HG03095 (cell line): Measurements from ENCODE around the gene MIOS.

Experiments used
- ATAC-seq: cut with Tn5 transposase; IDR thresholded peaks from one replicate; pipeline ENCODE4 v1.9.1; 2021; ENCODE audit warnings: moderate library complexity; ENCODE audit not compliant: unreplicated experiment

MIOS gene

DNA sequence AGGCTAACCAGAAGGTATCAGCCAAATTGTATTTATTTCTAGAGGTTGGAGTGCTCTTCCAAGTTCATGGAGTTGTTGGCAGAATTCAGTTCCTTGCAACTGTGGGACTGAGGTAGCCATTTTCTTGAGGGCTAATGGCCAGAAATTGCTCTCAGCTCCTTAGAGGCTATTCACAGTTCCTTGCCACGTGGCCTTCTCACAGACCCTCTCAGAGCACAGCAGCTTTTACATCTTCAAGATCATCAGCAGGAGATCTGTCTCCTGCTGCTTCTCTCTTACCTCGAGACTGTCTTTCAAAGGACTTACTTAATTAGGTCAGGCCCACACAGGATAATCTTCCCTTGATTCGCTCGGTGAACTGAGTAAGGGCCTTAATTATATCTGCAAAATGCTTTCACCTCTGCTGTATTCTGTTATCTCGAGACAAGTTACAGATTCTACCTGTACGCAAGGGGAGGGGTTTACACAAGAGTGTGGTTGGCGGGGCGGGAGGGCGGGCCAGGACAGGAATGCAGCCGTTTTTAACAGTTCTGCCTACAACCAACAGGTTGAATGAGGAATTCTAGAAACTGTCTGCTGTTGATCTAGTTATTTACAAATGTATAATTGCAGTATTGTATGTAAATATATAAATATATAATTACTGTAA is 15.0 kb downstream of the MIOS start:
- ATAC-seq, result no peak

- no peak for ATAC-seq
These were observed 15.9 kb downstream of the MIOS start for GRCh38 chr7:7582596-7582995.

- no peak for ATAC-seq
These were observed 17.0 kb downstream of the MIOS start for GRCh38 chr7:7583731-7584130.

- ATAC-seq, result no peak
These were observed 18.0 kb downstream of the MIOS start for GRCh38 chr7:7584653-7585052.

DNA sequence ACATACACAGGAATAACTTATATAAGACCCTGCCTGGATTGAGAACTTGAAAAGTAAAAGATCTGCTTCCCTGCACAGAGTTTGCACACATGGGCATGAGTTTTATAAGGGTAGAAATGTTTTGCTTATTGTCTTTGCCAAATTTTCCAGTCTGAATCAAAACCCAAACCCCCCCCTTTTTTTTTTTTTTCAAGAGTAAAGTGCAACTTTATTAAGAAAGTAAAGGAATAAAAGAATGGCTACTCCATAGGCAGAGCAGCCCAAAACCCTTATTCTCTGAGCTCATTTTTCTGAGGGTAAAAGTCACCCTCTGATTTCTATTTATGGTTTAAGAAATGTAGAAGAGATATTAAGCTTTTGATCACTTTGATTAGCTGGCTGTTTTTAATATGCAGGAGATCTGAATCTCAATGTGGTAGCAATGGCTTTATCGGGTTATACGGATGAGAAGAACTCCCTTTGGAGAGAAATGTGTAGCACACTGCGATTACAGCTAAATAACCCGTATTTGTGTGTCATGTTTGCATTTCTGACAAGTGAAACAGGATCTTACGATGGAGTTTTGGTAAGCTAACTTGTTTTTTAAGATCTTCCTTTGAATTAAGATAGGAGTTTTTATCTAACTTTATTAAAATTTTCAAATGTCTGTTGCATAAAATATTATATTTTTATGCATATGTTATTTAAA is 18.7 kb downstream of the MIOS start:
- ATAC-seq, result no peak

DNA sequence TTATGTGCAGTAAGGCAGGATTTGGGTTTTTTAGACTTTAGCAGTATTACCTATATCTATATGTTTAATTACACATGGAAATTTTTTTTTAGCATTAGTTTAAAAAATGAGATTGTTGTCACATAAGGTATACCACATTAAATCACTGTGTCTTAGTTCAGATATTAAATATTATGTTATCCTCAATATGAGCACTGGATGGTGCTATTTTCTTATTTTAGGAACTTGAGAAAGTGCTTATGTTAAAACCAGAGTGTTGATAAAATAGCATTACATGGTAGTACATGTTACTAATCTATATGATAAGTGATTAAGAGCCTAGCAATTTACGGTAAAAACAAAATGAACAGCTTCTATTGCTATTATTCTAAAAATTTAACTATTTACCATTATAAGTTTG is 28.8 kb downstream of the MIOS start:
- ATAC-seq, result no peak

DNA sequence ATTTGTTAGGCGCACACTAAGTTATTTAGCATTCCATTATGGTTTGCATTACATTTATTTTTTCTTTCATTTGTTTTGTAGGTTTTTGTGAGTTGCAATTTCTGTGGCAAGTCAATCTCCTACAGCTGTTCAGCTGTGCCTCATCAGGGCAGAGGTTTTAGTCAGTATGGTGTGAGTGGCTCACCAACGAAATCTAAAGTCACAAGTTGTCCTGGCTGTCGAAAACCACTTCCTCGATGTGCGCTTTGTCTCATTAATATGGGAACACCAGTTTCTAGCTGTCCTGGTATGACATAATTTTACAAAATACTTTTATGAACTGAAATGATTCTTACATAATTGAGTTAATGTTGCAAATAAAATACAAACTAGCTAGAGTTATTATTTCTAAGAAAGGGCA is 29.5 kb downstream of the MIOS start:
- no peak for ATAC-seq

- no peak for ATAC-seq
These were observed 40.3 kb downstream of the MIOS start for GRCh38 chr7:7607010-7607409.

GRCh38 chr7:7609330-7609729 is 42.6 kb downstream of the MIOS start:
- ATAC-seq, result no peak

DNA sequence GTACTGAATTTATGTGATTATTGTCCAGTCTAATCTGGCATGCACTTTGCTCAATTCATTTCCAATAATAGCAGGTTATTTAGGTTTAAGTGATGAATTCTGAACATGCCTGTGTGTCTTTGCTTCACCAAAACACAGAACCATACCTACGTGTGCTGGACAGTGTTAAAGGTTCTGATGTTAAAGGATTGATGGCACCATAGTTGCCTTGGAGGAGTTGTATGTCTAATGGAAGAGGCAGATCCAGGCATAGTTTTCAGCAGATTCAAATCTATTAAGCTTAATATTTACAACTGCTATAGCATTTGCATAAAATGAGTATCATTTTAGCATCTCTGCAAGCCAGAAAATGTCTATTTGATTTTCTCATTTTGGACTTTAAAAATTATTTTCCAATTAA is 45.8 kb downstream of the MIOS start:
- ATAC-seq, result no peak

GRCh38 chr7:7613210-7613609 is 46.5 kb downstream of the MIOS start:
- no peak for ATAC-seq

DNA sequence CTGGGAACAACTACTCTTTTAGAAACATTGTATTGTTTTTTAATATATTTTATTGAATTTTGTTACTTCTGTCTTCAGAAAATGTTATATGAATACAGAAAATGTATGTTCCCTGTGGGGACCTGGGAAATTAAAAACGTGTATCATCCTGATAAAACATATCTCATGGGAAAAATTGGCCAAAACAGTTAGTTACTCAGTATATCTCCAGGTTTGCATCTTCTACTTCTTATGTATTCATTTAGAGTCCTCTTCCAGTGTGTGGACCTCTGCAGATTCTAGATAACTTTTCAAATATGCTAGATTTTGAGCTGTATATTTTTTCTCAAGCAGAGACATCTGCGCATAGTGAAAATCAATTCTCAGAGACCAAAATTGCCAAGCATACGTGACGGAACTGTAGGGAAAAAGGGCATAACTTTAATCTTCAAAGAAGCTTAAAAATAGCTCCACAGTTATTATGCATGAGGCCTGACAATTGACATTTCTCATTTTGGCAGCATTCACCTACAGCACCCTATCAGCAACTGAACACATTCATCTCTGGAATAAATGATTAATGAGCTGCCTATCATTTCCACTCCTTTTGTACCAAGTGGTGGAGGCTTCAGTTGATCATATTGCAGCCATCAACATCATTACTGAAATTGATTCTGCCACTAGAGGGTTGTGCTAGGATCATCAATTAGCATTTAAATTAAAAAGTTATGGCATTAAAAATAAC is 47.5 kb downstream of the MIOS start:
- ATAC-seq, result no peak

DNA sequence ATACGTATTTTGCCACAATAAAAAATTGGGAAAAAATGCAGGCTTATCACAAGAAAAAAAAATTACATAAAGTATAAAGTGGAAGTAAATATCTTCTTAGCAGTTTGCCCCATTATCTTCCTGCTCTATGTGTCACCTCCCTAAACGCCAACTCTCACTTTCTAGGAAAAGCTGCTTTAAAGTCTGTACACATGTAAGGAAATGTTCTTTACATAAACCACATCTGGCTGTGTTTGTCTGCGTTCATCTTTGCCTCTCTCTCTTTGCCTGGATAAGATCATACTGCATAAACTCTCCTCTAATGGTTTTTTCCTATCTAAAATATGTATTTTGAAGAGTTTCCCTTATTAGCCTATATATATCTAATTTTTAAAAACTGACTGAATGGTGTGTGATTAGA is 50.9 kb downstream of the MIOS start:
- no peak for ATAC-seq

- ATAC-seq, result no peak
These were observed 51.7 kb downstream of the MIOS start for GRCh38 chr7:7618410-7618809.

DNA sequence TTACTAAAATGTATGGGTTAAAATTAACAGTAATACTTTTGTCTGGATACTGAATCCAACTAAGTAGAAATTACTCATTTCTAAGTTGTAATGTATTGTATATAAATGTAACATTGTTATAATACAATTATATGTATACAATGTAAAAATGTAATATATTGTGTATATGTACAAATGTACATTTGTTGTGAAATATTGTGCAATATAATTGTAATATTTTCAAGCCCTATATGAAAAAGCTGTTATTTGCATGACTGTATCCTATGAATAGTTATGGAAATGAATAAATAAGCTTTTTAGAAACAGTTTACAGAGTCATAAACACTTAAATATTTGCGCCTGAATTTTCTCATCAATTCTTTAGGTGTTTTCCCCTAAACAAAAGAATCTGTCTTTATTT is 53.6 kb downstream of the MIOS start:
- no peak for ATAC-seq

DNA sequence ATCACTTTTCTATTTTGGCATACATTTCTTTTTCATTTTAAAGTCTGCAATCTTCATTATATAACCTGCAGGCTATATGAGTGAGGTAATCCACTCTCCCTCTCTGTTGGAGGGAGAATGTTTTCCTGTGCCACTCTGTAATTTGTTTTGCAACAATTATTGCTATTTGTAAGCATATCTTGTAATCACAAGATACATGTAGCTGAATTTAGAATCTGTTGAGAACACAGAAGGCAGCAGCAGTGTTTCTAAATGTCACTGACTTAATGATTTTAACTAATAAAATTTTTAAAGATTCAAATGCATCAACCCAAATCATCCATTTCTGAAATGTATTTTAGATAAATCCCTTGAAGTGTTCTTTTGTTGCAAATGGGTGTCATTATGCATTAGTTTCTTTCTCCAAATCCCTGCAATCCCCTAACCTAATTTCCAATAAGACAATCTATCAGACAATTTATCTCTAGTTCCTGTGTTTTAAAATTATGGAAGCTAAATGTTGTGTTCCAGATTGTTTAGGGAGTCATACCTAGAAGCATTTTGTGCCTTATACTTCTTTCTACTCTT is 54.0 kb downstream of the MIOS start:
- no peak for ATAC-seq

DNA sequence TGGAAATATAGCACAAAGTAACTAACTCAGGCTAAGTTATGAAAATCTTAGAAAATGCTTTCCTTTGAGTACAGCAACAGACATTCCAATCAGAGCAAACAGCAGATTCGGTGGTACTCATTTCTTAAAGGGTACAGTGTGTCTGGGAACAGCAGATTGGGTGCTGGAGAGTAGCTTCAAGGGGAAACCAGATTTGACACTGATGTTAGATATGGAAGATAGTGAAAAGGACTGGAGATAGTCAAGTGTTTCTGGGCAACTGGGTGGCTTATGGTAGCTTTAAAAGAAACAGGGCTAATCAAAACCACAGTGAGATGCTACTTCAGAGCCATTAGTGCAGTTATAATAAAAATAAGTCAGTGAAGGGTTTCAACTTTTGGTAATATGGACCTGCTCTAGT is 61.8 kb downstream of the MIOS start:
- no peak for ATAC-seq

DNA sequence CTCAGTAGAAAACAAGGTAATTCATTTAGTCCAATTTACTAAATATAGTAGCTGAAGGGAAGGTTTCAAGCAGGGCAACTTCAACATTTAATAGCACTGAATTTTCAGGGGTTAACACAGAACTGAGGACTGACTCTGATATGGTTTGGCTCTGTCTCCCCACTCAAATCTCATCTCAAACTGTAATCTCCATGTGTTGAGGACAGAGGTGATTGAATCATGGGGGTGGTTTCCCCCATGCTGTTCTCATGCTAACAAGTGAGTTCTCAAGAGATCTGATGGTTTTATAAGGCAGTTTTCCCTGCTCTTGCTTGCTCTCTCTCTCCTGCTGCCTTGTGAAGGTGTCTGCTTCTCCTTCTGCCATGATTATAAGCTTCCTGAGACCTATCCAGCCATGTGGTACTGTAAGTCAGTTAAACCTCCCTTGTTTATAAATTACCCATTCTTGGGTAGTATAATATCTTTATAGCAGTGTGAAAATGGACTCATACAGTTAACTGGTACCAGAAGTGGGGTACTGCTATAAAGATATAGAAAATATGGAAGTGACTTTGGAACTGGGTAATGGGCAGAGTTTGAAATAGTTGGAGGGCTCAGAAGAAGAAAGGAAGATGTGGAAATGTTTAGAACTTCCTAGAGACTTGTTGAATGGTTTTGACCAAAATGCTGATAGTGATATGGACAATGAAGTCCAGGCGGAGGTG is 64.1 kb downstream of the MIOS start:
- no peak for ATAC-seq

DNA sequence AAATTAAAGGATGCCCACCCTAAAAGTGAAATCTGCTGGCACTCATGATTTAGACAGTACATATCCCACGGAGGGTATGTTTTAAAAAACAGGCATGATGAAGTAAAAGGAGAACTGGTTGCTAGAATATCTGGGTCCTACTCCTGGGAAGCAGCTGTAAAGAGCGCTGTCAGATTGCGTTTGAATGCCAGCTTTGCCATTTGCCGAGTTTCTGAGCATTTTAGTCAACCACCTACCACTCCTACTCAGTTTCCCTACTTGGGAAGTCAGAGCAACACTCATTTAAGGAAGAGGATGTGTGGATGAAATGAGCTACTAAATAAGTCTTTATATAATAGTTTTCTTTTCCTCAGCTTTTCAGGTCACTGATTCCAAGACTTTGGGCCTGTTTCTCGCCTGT is 72.7 kb downstream of the MIOS start:
- no peak for ATAC-seq

GRCh38 chr7:7639847-7640220 is 73.2 kb downstream of the MIOS start:
- no peak for ATAC-seq
